ENCODE results near the gene SPSB4.

- TF ChIP-seq, protein P1, sequence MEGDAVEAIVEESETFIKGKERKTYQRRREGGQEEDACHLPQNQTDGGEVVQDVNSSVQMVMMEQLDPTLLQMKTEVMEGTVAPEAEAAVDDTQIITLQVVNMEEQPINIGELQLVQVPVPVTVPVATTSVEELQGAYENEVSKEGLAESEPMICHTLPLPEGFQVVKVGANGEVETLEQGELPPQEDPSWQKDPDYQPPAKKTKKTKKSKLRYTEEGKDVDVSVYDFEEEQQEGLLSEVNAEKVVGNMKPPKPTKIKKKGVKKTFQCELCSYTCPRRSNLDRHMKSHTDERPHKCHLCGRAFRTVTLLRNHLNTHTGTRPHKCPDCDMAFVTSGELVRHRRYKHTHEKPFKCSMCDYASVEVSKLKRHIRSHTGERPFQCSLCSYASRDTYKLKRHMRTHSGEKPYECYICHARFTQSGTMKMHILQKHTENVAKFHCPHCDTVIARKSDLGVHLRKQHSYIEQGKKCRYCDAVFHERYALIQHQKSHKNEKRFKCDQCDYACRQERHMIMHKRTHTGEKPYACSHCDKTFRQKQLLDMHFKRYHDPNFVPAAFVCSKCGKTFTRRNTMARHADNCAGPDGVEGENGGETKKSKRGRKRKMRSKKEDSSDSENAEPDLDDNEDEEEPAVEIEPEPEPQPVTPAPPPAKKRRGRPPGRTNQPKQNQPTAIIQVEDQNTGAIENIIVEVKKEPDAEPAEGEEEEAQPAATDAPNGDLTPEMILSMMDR (conservative IDR thresholded peaks at IDR 0.05; ENCODE audit: low read length), result no peak
- no peak for TF ChIP-seq EZH2phosphoT487 (IDR thresholded peaks at IDR 0.05; ENCODE audit: borderline replicate concordance, low read depth, low read length)
These were observed 130.0 kb downstream of the SPSB4 start for GRCh38 chr3:141181196-141181595.
